Thyroid gland (tissue), 4 donors: ENCODE results near the gene PSMG1. TPM values are rescaled to one million over a fixed set of nuclear protein-coding genes. Genes with fewer than 3 reads are reported as not detected.

Experiments
- DNase-seq, 2 donors: peaks; one replicate each; pipeline ENCODE4 v3.0.0-alpha.2; 2019
- H3K27ac ChIP-seq, 3 donors: fragments of 200-600 bp; sonication (generic); 1 replicate in 2 of 3; 2 replicates in 1 of 3; pipeline ENCODE4 v1.5.1; 2016 to 2019; ENCODE audit warnings: mild to moderate bottlenecking in 1 of 3, moderate library complexity in 1 of 3
- H3K27me3 ChIP-seq: fragments of 200-600 bp; sonication (generic); one replicate; pipeline ENCODE4 v1.5.1; 2019
- H3K36me3 ChIP-seq, 2 donors: fragments of 200-600 bp; sonication (generic); one replicate each; pipeline ENCODE4 v1.5.1; 2016 to 2019
- H3K4me1 ChIP-seq, 2 donors: fragments of 200-600 bp; sonication (generic); one replicate each; pipeline ENCODE4 v1.5.1; 2017 to 2019
- H3K4me3 ChIP-seq, 3 donors: fragments of 200-600 bp; sonication (generic); replicated peaks in 1 of 3; 1 replicate in 2 of 3; 2 replicates in 1 of 3; pipeline ENCODE4 v1.5.1; 2016; ENCODE audit warnings: mild to moderate bottlenecking in 1 of 3
- H3K9me3 ChIP-seq: fragments of 200-600 bp; sonication (generic); one replicate; pipeline ENCODE4 v1.5.1; 2017
- POLR2A ChIP-seq, 2 donors: fragments of 450-650 bp; IDR thresholded peaks; one replicate each; pipeline ENCODE4 v1.6.1; 2017; ENCODE audit warnings: antibody characterized with exemption in 2 of 2, mild to moderate bottlenecking in 2 of 2, moderate library complexity in 1 of 2
- WGBS, 2 donors: methylation state at CpG; one replicate each; pipeline ENCODE4 v1.1.5; 2017; 5-methylcytosine and 5-hydroxymethylcytosine counted together
- intact Hi-C: fragments of 100-400 bp; cut with DNase I; formaldehyde crosslinking; loops from one replicate; pipeline ENCODE4 v1.15.1; 2023
- total RNA-seq, 4 donors: library from RNA; depleted of rRNA; stranded (reverse); fragments of >200 nt; gene quantifications; one replicate each; pipeline ENCODE4 v1.2.3, GENCODE V29; 2016
- TF ChIP-seq, protein P1 (sequence below), 6 experiments: fragments of 200-600 bp in 3 of 6; fragments of 450-650 bp in 3 of 6; sonication (generic) in 3 of 6; IDR thresholded peaks; one replicate each; pipeline ENCODE4 v1.5.1; 2016 to 2019; ENCODE audit warnings: antibody characterized with exemption in 6 of 6, mild to moderate bottlenecking in 2 of 6, inconsistent platforms in 1 of 6, moderate library complexity in 1 of 6

PSMG1 gene
- total RNA-seq, 4 donors from 2014 or later = 33.0 to 54.2 (median 42.6) TPM

DNA sequence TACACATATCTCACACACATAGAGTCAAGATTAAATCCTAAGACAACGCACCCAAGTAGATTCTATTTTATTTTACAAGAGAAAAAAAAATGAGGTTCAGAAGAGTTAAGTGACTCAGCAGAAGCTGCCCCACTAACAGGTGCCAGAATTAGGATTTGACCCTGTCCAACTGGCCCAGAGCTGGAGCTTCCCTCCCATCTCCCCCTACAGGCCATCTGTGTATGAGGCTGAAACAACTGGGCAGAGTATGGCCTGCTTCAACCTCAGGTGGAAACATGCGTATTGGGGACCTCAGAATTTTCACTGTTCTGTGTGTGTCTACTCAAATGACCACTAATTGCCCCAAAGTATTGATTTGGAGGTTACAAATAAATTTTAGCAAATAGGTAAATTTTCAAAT is 29.9 kb downstream of the PSMG1 start:
- intact Hi-C loops = no loop called here
- H3K36me3 ChIP-seq = no peaks in the 10 kb centered on the region
- H3K27ac ChIP-seq = no peak overlapping the region
- no peaks in the 10 kb centered on the region for H3K4me1 ChIP-seq
- no peak overlapping the region for H3K4me3 ChIP-seq
- TF ChIP-seq POLR2A (IDR thresholded peaks at IDR 0.05) = no peak
- TF ChIP-seq, protein P1, sequence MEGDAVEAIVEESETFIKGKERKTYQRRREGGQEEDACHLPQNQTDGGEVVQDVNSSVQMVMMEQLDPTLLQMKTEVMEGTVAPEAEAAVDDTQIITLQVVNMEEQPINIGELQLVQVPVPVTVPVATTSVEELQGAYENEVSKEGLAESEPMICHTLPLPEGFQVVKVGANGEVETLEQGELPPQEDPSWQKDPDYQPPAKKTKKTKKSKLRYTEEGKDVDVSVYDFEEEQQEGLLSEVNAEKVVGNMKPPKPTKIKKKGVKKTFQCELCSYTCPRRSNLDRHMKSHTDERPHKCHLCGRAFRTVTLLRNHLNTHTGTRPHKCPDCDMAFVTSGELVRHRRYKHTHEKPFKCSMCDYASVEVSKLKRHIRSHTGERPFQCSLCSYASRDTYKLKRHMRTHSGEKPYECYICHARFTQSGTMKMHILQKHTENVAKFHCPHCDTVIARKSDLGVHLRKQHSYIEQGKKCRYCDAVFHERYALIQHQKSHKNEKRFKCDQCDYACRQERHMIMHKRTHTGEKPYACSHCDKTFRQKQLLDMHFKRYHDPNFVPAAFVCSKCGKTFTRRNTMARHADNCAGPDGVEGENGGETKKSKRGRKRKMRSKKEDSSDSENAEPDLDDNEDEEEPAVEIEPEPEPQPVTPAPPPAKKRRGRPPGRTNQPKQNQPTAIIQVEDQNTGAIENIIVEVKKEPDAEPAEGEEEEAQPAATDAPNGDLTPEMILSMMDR (IDR thresholded peaks at IDR 0.05) = peak in 1 of 6 experiments; percentile 30
- no peaks in the 10 kb centered on the region for H3K9me3 ChIP-seq
- WGBS, 2 donors = 95 to 97% methylated on average over 2 of the region's 2 CpGs
- no peak for DNase-seq
- no peaks in the 10 kb centered on the region for H3K27me3 ChIP-seq

DNA sequence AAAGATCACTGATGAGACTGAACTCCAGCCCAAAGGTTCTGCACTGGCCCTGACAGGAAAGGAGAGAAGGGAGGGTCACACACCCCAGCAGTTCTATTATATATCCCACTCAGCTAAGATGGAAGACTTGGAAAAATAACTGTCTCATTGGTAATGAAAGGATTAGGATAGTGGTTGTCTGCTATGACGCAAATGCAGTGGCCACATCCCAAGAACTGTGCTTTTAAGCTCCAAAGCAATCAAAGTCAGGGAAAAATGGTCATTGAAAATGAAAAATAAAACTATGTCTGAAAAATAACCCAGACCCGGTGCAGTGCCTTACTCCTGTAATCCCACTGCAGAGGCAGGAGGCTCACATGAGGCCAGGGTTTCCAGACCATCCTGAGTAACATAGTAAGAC is 31.0 kb downstream of the PSMG1 start:
- Histone ChIP-seq H3K27me3 (no peaks in the 10 kb centered on the region), H3K36me3 (no peaks in the 10 kb centered on the region), H3K4me3 (no peak overlapping the region), H3K4me1 (no peaks in the 10 kb centered on the region), H3K9me3 (no peaks in the 10 kb centered on the region), H3K27ac (no peak overlapping the region)
- WGBS, 2 donors = 84 to 95% methylated on average over 2 of the region's 2 CpGs
- no peak for DNase-seq
- intact Hi-C loops = no loop called here
- TF ChIP-seq POLR2A (IDR thresholded peaks at IDR 0.05) = no peak
- TF ChIP-seq, protein P1 (IDR thresholded peaks at IDR 0.05) = no peak

DNA sequence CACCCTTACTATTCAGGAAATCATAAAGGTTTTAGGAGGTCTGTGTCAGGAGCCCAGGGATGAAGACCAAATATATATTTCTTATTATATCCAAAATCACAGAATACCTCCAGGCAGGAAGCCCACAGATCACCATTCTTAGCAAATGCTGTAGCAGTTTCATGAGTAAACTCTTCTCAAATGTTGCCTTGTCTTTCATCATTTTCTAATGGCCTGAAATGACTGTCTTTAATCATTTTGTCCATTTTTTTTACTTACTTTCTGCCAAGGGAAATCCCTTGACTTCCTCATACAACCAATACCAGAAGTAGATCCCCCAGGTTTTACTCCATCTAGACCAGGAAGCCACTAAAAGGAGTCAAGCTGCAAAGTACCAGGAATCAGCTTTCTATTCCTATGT is 32.4 kb downstream of the PSMG1 start:
- intact Hi-C loops = no loop called here
- H3K9me3 ChIP-seq = no peaks in the 10 kb centered on the region

DNA sequence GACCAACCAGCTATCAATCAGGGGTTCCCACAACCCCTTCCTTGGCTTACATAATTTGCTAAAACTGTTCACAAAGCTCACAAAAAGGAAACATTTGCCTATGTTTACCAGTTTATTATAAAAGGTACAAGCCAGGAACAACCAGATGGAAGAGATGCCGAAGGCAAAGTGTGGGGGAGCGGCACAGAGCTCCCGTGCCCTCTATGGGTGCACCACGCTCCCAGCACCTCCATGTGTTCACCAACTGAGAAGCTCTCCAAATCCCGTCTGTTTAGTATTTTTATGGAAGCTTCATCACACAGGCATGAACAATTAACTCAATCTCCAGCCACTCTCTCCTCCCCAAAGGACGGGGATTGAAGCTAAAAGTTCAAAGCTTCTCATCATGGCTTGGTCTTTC is 32.9 kb downstream of the PSMG1 start:
- no peaks in the 10 kb centered on the region for H3K27me3 ChIP-seq
- H3K9me3 ChIP-seq = no peaks in the 10 kb centered on the region
- no peak for DNase-seq
- H3K4me1 ChIP-seq = no peaks in the 10 kb centered on the region
- H3K27ac ChIP-seq = no peak overlapping the region
- H3K4me3 ChIP-seq = no peak overlapping the region
- TF ChIP-seq, protein P1 (IDR thresholded peaks at IDR 0.05) = no peak
- no peak for TF ChIP-seq POLR2A (IDR thresholded peaks at IDR 0.05)
- 94 to 96% methylated on average over 6 of the region's 6 CpGs for whole genome bisulfite sequencing, 2 donors
- intact Hi-C loops = no loop called here
- H3K36me3 ChIP-seq = no peaks in the 10 kb centered on the region

More for the DNA sequence above, 32.4 kb downstream of the PSMG1 start:
- Histone ChIP-seq H3K36me3 (no peaks in the 10 kb centered on the region), H3K27ac (no peak overlapping the region), H3K4me3 (no peak overlapping the region), H3K27me3 (no peaks in the 10 kb centered on the region), H3K4me1 (no peaks in the 10 kb centered on the region)
- no peak for TF ChIP-seq POLR2A (IDR thresholded peaks at IDR 0.05)
- TF ChIP-seq, protein P1 (IDR thresholded peaks at IDR 0.05) = no peak
- no peak for DNase-seq

DNA sequence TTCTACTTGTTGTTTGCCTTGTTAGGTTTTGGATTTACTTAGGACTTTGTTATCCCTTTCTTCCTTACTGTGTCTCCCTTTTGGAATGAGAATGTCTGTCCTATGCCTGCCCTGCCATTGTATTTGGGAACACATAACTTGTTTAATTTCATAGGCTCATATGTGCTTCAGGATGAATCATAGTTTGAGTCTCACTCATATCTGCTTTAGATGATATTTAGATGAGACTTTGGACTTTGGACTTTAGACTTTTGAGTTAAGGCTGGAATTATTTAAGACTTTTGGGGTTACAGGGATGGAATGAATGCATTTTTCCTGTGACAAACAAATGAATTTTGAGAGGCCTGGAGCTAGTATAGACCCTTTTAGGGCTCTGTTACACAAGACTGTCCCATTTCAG is 33.4 kb downstream of the PSMG1 start:
- Histone ChIP-seq H3K9me3 (no peaks in the 10 kb centered on the region), H3K4me3 (no peak overlapping the region), H3K36me3 (no peaks in the 10 kb centered on the region), H3K27ac (no peak overlapping the region), H3K4me1 (no peaks in the 10 kb centered on the region), H3K27me3 (no peaks in the 10 kb centered on the region)
- TF ChIP-seq, protein P1 (IDR thresholded peaks at IDR 0.05) = no peak
- no peak for TF ChIP-seq POLR2A (IDR thresholded peaks at IDR 0.05)
- intact Hi-C loops = no loop called here
- DNase-seq = no peak
